Neuronal stem cell (in vitro differentiated cells): ENCODE measurements around the gene NPM1.

Experiments
- DNase-seq: peaks from one replicate; pipeline ENCODE4 v3.0.0-alpha.2; 2013; ENCODE audit warnings: low spot score
- H2AFZ ChIP-seq: one replicate; pipeline ENCODE4 v1.6.1; 2013; ENCODE audit warnings: mild to moderate bottlenecking, low read length, inconsistent platforms
- H2AK5ac ChIP-seq: 2 replicates; pipeline ENCODE4 v1.6.1; 2013; ENCODE audit warnings: low read depth, mild to moderate bottlenecking, inconsistent platforms, low read length, moderate library complexity, mixed read lengths
- H2BK120ac ChIP-seq: 2 replicates; pipeline ENCODE4 v1.6.1; 2013; ENCODE audit warnings: low read depth, mild to moderate bottlenecking, inconsistent platforms, low read length, moderate library complexity, mixed read lengths
- H2BK12ac ChIP-seq: one replicate; pipeline ENCODE4 v1.6.1; 2013; ENCODE audit warnings: low read length, inconsistent platforms
- H2BK15ac ChIP-seq: 2 replicates; pipeline ENCODE4 v1.6.1; 2013; ENCODE audit warnings: mild to moderate bottlenecking, low read length, inconsistent platforms, mixed read lengths
- H2BK5ac ChIP-seq: one replicate; pipeline ENCODE4 v1.6.1; 2013; ENCODE audit warnings: inconsistent platforms, mild to moderate bottlenecking, low read length, moderate library complexity
- H3K14ac ChIP-seq: one replicate; pipeline ENCODE4 v1.6.1; 2013; ENCODE audit warnings: low read length, inconsistent platforms
- H3K18ac ChIP-seq: 2 replicates; pipeline ENCODE4 v1.6.1; 2013; ENCODE audit warnings: low read length, inconsistent platforms
- H3K23ac ChIP-seq: 2 replicates; pipeline ENCODE4 v1.6.1; 2013; ENCODE audit warnings: low read depth, mild to moderate bottlenecking, mixed read lengths, low read length, inconsistent platforms; ENCODE audit not compliant: poor library complexity
- H3K27ac ChIP-seq: replicated peaks from 3 replicates; pipeline ENCODE4 v1.5.1; 2013; ENCODE audit warnings: low read length, inconsistent platforms
- H3K27me3 ChIP-seq, 3 experiments: 2 replicates each; pipeline ENCODE4 v1.6.1; 2013; ENCODE audit warnings: low read length in 3 of 3, mild to moderate bottlenecking in 2 of 3, inconsistent platforms in 1 of 3, low read depth in 1 of 3, mixed read lengths in 1 of 3, moderate library complexity in 1 of 3; ENCODE audit not compliant: control insufficient read depth in 3 of 3, insufficient read depth in 3 of 3
- H3K36me3 ChIP-seq, 2 donors: replicated peaks in 1 of 2; 2 replicates each; pipeline ENCODE4 v1.6.1; 2013; ENCODE audit warnings: low read length in 2 of 2; ENCODE audit not compliant: control insufficient read depth in 2 of 2, insufficient read depth in 2 of 2
- H3K4ac ChIP-seq: 2 replicates; pipeline ENCODE4 v1.6.1; 2013; ENCODE audit warnings: inconsistent platforms, mild to moderate bottlenecking, low read length, moderate library complexity
- H3K4me1 ChIP-seq, 2 donors: 1 replicate in 1 of 2; 2 replicates in 1 of 2; pipeline ENCODE4 v1.6.1; 2013; ENCODE audit warnings: low read length in 2 of 2, low read depth in 1 of 2; ENCODE audit not compliant: control insufficient read depth in 2 of 2, insufficient read depth in 1 of 2
- H3K4me2 ChIP-seq: one replicate; pipeline ENCODE4 v1.6.1; 2013; ENCODE audit warnings: mild to moderate bottlenecking, low read length, inconsistent platforms; ENCODE audit not compliant: insufficient read depth, poor library complexity, severe bottlenecking
- H3K4me3 ChIP-seq, 2 donors: 2 replicates each; pipeline ENCODE4 v1.5.1; 2013; ENCODE audit warnings: low read length in 2 of 2, mild to moderate bottlenecking in 2 of 2, inconsistent platforms in 1 of 2, moderate library complexity in 1 of 2
- H3K79me1 ChIP-seq: one replicate; pipeline ENCODE4 v1.6.1; 2013; ENCODE audit warnings: low read depth, mild to moderate bottlenecking, inconsistent platforms, low read length, moderate library complexity
- H3K9ac ChIP-seq: one replicate; pipeline ENCODE4 v1.6.1; 2013; ENCODE audit warnings: mild to moderate bottlenecking, low read depth, low read length, inconsistent platforms; ENCODE audit not compliant: poor library complexity
- H3K9me3 ChIP-seq, 2 donors: replicated peaks in 1 of 2; 2 replicates each; pipeline versions ENCODE3 to v1.6.1; 2013; ENCODE audit warnings: low read length in 2 of 2, mild to moderate bottlenecking in 2 of 2, inconsistent platforms in 1 of 2, low read depth in 1 of 2, mixed read lengths in 1 of 2, moderate library complexity in 1 of 2; ENCODE audit not compliant: control insufficient read depth in 2 of 2, insufficient read depth in 1 of 2
- H4K8ac ChIP-seq: one replicate; pipeline ENCODE4 v1.6.1; 2013; ENCODE audit warnings: low read depth, mild to moderate bottlenecking, inconsistent platforms, low read length, moderate library complexity
- H4K91ac ChIP-seq: one replicate; pipeline ENCODE4 v1.6.1; 2013; ENCODE audit warnings: low read length, low read depth, mild to moderate bottlenecking, inconsistent platforms; ENCODE audit not compliant: poor library complexity
- WGBS, 2 donors: extraction: QIAGEN DNeasy Blood & Tissue Kit; methylation state at CpG; one replicate each; pipeline ENCODE4 v1.1.7; 2013; ENCODE audit warnings: missing lambda C conversion rate in 2 of 2, mixed read lengths in 1 of 2; ENCODE audit not compliant: insufficient read length in 2 of 2, insufficient replicate concordance in 1 of 2; ENCODE audit errors: extremely low coverage in 2 of 2; 5-methylcytosine and 5-hydroxymethylcytosine counted together

NPM1 gene

GRCh38 chr5:171428809-171429542 lies 41.3 kb downstream of the NPM1 start:
- Histone ChIP-seq H3K4me2 (no peak overlapping the region), H3K23ac (no peak overlapping the region), H2BK15ac (peak overlapping the region; percentile 70), H2BK5ac (no peak overlapping the region), H4K91ac (no peak overlapping the region), H3K36me3 (no peaks in the 10 kb centered on the region), H3K4ac (no peak overlapping the region), H2BK12ac (no peak overlapping the region), H3K79me1 (no peaks in the 10 kb centered on the region), H4K8ac (no peak overlapping the region), H3K18ac (peak overlapping the region; percentile 37), H3K4me3 (no peak overlapping the region), H3K9ac (no peak overlapping the region), H2AFZ (no peak overlapping the region), H3K9me3 (no peaks in the 10 kb centered on the region), H3K4me1 (peaks cover 8 to 13% of the 10 kb centered on the region in 2 donors), H2AK5ac (peak overlapping the region; percentile 57), H2BK120ac (no peak overlapping the region), H3K27me3 (no peaks in the 10 kb centered on the region), H3K14ac (no peak overlapping the region), H3K27ac (no peak overlapping the region)
- no peak for DNase-seq
- WGBS, 2 donors = no CpG with 5 or more reads among the region's 16 CpGs

GRCh38 chr5:171429543-171429910 lies 41.9 kb downstream of the NPM1 start:
- H3K27ac ChIP-seq = no peak overlapping the region
- no peak overlapping the region for H3K14ac ChIP-seq
- H3K9ac ChIP-seq = no peak overlapping the region
- H3K27me3 ChIP-seq = no peaks in the 10 kb centered on the region
- no peak overlapping the region for H2BK120ac ChIP-seq
- H3K18ac ChIP-seq = peak overlapping the region; percentile 81
- no peaks in the 10 kb centered on the region for H3K9me3 ChIP-seq
- no peak overlapping the region for H3K4ac ChIP-seq
- H2BK15ac ChIP-seq = peak overlapping the region; percentile 70
- H3K36me3 ChIP-seq = no peaks in the 10 kb centered on the region
- peaks cover 8 to 15% of the 10 kb centered on the region in 2 donors for H3K4me1 ChIP-seq
- no peaks in the 10 kb centered on the region for H3K79me1 ChIP-seq
- H2BK12ac ChIP-seq = no peak overlapping the region
- no peak for DNase-seq
- no peak overlapping the region for H3K4me2 ChIP-seq
- H3K23ac ChIP-seq = no peak overlapping the region
- peak overlapping the region; percentile 57 for H2AK5ac ChIP-seq
- no peak overlapping the region for H3K4me3 ChIP-seq
- H2BK5ac ChIP-seq = no peak overlapping the region
- no peak overlapping the region for H4K91ac ChIP-seq
- no peak overlapping the region for H2AFZ ChIP-seq
- no CpG with 5 or more reads among the region's 4 CpGs for WGBS, 2 donors
- H4K8ac ChIP-seq = no peak overlapping the region

- H3K27me3 ChIP-seq = no peaks in the 10 kb centered on the region
- peaks cover 8 to 12% of the 10 kb centered on the region in 2 donors for H3K4me1 ChIP-seq
- no peak overlapping the region for H3K4me2 ChIP-seq
- no peak overlapping the region for H4K8ac ChIP-seq
- H3K18ac ChIP-seq = peak overlapping the region; percentile 39
- no peak overlapping the region for H2AFZ ChIP-seq
- H3K9ac ChIP-seq = no peak overlapping the region
- H3K27ac ChIP-seq = no peak overlapping the region
- H4K91ac ChIP-seq = no peak overlapping the region
- no peak overlapping the region for H3K4ac ChIP-seq
- H2BK5ac ChIP-seq = no peak overlapping the region
- H2BK12ac ChIP-seq = no peak overlapping the region
- no CpG with 5 or more reads among the region's 7 CpGs for WGBS, 2 donors
- no peaks in the 10 kb centered on the region for H3K79me1 ChIP-seq
- H2BK15ac ChIP-seq = no peak overlapping the region
- H2BK120ac ChIP-seq = no peak overlapping the region
- H3K23ac ChIP-seq = no peak overlapping the region
- H3K9me3 ChIP-seq = no peaks in the 10 kb centered on the region
- H3K4me3 ChIP-seq = no peak overlapping the region
- no peaks in the 10 kb centered on the region for H3K36me3 ChIP-seq
- no peak overlapping the region for H2AK5ac ChIP-seq
- DNase-seq = no peak
- no peak overlapping the region for H3K14ac ChIP-seq
Measured at GRCh38 chr5:171431251-171431777, 43.7 kb downstream of the NPM1 start.

GRCh38 chr5:171432076-171432475 lies 44.4 kb downstream of the NPM1 start:
- Histone ChIP-seq H3K4me1 (peaks cover 8 to 12% of the 10 kb centered on the region in 2 donors), H2AK5ac (no peak overlapping the region), H2BK120ac (no peak overlapping the region), H2BK12ac (no peak overlapping the region), H3K18ac (no peak overlapping the region), H2BK15ac (no peak overlapping the region), H3K9ac (no peak overlapping the region), H3K4me3 (no peak overlapping the region), H3K27me3 (no peaks in the 10 kb centered on the region), H3K14ac (no peak overlapping the region), H4K8ac (no peak overlapping the region), H3K79me1 (no peaks in the 10 kb centered on the region), H3K9me3 (no peaks in the 10 kb centered on the region), H2AFZ (no peak overlapping the region), H4K91ac (no peak overlapping the region), H3K4me2 (no peak overlapping the region), H3K27ac (no peak overlapping the region), H3K4ac (no peak overlapping the region), H2BK5ac (no peak overlapping the region), H3K36me3 (no peaks in the 10 kb centered on the region), H3K23ac (no peak overlapping the region)
- DNase-seq = no peak
- WGBS, 2 donors = no CpG with 5 or more reads among the region's 8 CpGs
